TTC549 (cell line): ENCODE data around the gene ARMS2.

Experiments used
- FAIRE-seq: peaks from 2 replicates; lab custom pipeline; 2012; peaks lifted over from hg19 to GRCh38; lab: Jason Lieb, UNC

ARMS2 gene

GRCh38 chr10:122454071-122454470 is 382 bp upstream of the ARMS2 start:
- no peak for FAIRE-seq

GRCh38 chr10:122455376-122456079 is 1.1 kb downstream of the ARMS2 start:
- FAIRE-seq = no peak

GRCh38 chr10:122457934-122458333 is 3.5 kb downstream of the ARMS2 start:
- no peak for FAIRE-seq

- no peak for FAIRE-seq
Measured at GRCh38 chr10:122458693-122459092, 4.2 kb downstream of the ARMS2 start.

- no peak for FAIRE-seq
Measured at GRCh38 chr10:122459561-122460273, 5.3 kb downstream of the ARMS2 start.

GRCh38 chr10:122460891-122461293 is 6.4 kb downstream of the ARMS2 start:
- no peak for FAIRE-seq

GRCh38 chr10:122461367-122461728 is 6.9 kb downstream of the ARMS2 start, which contains the start of gene HTRA1:
Gene HTRA1, plus strand, starts transcription at chr10:122461553. Its CDS starts 100 bp downstream, at chr10:122461653.
- FAIRE-seq = no peak

GRCh38 chr10:122461729-122462532 is 7.5 kb downstream of the ARMS2 start:
- no peak for FAIRE-seq

GRCh38 chr10:122462533-122463465 is 8.3 kb downstream of the ARMS2 start:
- no peak for FAIRE-seq

- FAIRE-seq = no peak
Measured at GRCh38 chr10:122463466-122464249, 9.2 kb downstream of the ARMS2 start.

GRCh38 chr10:122464250-122464510 is 9.7 kb downstream of the ARMS2 start:
- no peak for FAIRE-seq

GRCh38 chr10:122464586-122464985 is 10.1 kb downstream of the ARMS2 start:
- FAIRE-seq = no peak

- FAIRE-seq = no peak
Measured at GRCh38 chr10:122465401-122466040, 11.1 kb downstream of the ARMS2 start.

GRCh38 chr10:122466951-122467381 is 12.5 kb downstream of the ARMS2 start:
- FAIRE-seq = no peak

GRCh38 chr10:122467701-122468100 is 13.2 kb downstream of the ARMS2 start:
- no peak for FAIRE-seq

GRCh38 chr10:122468307-122468925 is 14.0 kb downstream of the ARMS2 start:
- FAIRE-seq = no peak

GRCh38 chr10:122468926-122469781 is 14.7 kb downstream of the ARMS2 start:
- no peak for FAIRE-seq

- FAIRE-seq = no peak
Measured at GRCh38 chr10:122469848-122470247, 15.4 kb downstream of the ARMS2 start.

GRCh38 chr10:122471531-122472177 is 17.2 kb downstream of the ARMS2 start:
- no peak for FAIRE-seq
